Activated CD8-positive, alpha-beta T cell treated with anti-CD3 and anti-CD28 coated beads, Interleukin-2, amount 10 ng/mL, durations not matched to agents 7 days and 5 days (primary cell): ENCODE data around the gene CENPO. TPM values are rescaled to one million over a fixed set of nuclear protein-coding genes. Genes with fewer than 3 reads are reported as not detected.
"Not testable (repeated sequence)": the region's sequence is repeated elsewhere in the genome, so short reads cannot be mapped to it uniquely, and the experiment has no call there.

Source experiments
- ATAC-seq: fragments of 150-1000 bp; cut with Tn5 transposase; one replicate; pipeline ENCODE4 v1.10.0; 2021; ENCODE audit warnings: moderate library complexity
- CTCF ChIA-PET: fragments of 350-600 bp; sonication (Branson Sonifier 250); formaldehyde crosslinking; loops from one replicate; lab custom pipeline; 2021; ENCODE audit warnings: antibody characterized with exemption; lab: Charles Lee
- POLR2A ChIA-PET: fragments of 350-600 bp; sonication (Branson Sonifier 250); formaldehyde crosslinking; loops from one replicate; lab custom pipeline; 2021; ENCODE audit warnings: antibody characterized with exemption; lab: Charles Lee
- DNase-seq: peaks from one replicate; pipeline ENCODE4 v3.0.0-alpha.2; 2020
- H3K27ac Mint-ChIP-seq: one replicate; pipeline ENCODE4 v1.8.0; 2021; ENCODE audit warnings: mild to moderate bottlenecking, mixed read lengths
- H3K27me3 Mint-ChIP-seq: one replicate; pipeline ENCODE4 v1.8.0; 2021; ENCODE audit warnings: low read depth, mixed read lengths
- H3K36me3 Mint-ChIP-seq: one replicate; pipeline ENCODE4 v1.8.0; 2021; ENCODE audit warnings: low read depth, mixed read lengths
- H3K4me1 Mint-ChIP-seq: one replicate; pipeline ENCODE4 v1.8.0; 2021; ENCODE audit warnings: low read depth, mixed read lengths
- H3K4me3 Mint-ChIP-seq: one replicate; pipeline ENCODE4 v1.8.0; 2021; ENCODE audit warnings: mild to moderate bottlenecking, mixed read lengths
- H3K9me3 Mint-ChIP-seq: one replicate; pipeline ENCODE4 v1.8.0; 2022; ENCODE audit warnings: mixed read lengths; ENCODE audit not compliant: insufficient read depth
- total RNA-seq, 2 experiments: library from RNA; stranded (reverse); gene quantifications; one replicate each; pipeline ENCODE4 v1.2.3, GENCODE V29; 2021

The CENPO gene
- total RNA-seq, 2 experiments from 2014 or later: 53.9 to 56.1 TPM

DNA sequence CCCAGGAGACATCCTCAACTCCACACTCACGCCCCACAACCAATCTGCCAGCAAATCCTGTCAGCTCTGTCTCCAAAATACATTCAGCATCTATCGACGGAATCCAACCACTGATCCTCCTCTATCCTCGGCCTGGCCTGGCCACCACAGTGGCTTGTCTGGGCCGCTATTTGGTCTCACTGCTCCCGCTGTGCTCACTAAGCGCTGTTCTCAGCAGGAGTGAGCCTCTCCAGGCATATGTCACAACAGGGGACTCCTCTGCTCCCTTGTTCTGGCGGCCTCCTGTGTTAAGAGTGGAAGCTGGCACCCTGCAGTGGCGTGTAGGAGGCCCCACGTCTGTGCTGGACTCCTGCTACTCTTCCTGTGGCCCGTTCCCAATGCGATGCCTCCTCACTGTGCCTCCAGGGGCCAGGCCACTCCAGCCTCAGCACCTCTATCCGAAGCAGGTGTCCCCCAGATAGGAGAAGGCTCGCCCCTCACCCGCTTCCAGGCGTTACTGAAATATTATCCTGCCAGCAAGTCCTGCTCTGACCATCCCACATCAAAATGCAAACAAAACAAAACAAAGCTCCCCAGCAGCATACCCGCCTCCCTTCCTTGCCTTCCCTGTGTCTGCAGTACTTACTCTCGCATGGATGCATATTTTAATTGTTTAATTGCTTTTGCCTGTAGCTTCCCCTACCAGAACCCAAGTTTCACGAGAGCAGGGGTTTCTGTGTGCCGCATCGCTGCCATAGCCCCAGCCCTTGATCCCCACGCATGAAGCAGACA lies 39.9 kb downstream of the CENPO start:
- DNase-seq: no peak
- CTCF ChIA-PET: no interaction called here

DNA sequence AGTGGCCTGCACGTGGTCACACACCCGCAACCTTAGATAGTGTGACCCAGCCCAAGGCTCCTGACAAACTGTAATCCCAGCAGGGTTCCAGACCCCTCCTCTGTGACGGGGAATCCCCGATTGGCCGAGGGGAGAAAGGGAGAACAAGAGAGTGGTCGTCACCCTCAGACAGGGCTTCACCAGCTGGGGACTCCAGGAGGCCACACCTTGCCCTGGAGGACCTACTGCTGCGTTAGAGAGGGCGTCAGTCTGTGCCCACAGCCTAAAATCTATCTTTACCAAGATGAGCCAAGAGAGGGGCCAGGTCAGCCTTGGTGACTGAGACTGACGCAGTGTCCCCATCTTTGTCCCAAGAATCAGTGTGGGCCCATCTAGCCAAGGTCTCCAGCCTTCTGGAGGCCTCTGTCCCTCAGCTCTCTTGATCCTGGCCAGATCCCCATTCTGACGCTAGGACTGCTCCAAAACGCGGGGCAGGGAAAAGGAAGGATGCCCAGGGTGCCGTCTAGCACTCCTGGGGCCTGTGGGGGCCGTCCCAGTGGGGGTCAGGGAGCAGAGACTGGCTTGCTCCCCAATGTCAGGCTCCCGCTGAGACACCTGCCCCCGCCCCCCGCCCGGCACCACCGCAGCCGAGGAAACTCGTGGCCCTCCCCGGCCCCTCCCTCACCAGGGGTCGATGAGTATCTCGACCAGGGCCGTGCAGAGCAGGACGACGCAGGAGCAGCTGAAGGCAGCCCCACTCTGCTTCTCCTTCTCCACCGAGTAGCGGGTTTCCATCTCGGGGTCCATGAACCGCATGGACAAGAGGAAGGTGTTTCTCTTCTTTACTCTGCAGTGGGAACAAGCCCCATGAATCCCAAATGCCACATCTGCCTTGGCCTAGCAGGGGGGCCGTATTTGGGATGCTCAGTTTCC lies 40.9 kb downstream of the CENPO start:
- DNase-seq (no peak), ATAC-seq (no peak)
- H3K4me3 Mint-ChIP-seq: no peak overlapping the region
- H3K9me3 Mint-ChIP-seq: no peaks in the 10 kb centered on the region
- ChIA-PET POLR2A (no interaction called here), CTCF (no interaction called here)
- H3K4me1 Mint-ChIP-seq: no peaks in the 10 kb centered on the region
- H3K27ac Mint-ChIP-seq: no peak overlapping the region
- no peaks in the 10 kb centered on the region for H3K27me3 Mint-ChIP-seq
- H3K36me3 Mint-ChIP-seq: peaks cover 24% of the 10 kb centered on the region

More for the DNA sequence above, 39.9 kb downstream of the CENPO start:
- Mint-ChIP-seq H3K4me1 (no peaks in the 10 kb centered on the region), H3K9me3 (no peaks in the 10 kb centered on the region), H3K4me3 (no peak overlapping the region), H3K27me3 (no peaks in the 10 kb centered on the region), H3K36me3 (peaks cover 24% of the 10 kb centered on the region), H3K27ac (peak overlapping the region; percentile 3)
- no peak for ATAC-seq
- POLR2A ChIA-PET: no interaction called here

DNA sequence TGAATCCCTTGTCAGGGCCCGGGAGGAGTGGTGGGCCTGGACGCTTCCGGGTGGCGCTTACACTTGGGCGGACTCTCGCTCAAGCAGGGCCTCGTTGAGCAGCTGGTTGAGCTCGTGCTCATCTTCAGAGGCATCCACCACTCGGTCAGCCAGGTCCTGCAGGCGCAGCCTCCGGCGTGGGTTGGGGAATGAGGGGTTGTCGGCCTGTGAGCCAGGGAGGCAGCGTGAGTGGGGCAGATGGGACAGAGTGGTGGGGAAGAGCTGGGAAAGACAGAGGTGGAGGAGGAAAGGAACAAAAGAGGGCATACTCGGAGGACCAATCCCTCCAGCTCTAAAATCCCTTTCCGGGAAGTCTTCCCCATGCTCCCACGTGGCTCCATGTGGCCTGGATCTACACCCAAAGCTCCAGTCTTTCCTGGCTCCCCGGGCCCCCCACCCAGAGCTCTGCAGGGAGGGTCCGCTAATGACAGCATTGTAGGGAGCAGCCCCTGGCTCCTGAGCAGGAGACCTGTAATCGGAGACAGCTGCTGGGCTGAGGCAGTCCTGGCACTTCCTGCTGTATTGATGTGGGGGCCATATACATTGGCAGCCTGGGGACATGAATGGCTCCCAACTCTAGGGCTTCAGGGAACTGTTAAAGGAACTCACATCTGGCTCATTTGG lies 41.6 kb downstream of the CENPO start:
- ATAC-seq (no peak), DNase-seq (no peak)
- ChIA-PET POLR2A (no interaction called here), CTCF (no interaction called here)
- Mint-ChIP-seq H3K4me1 (no peaks in the 10 kb centered on the region), H3K9me3 (no peaks in the 10 kb centered on the region), H3K36me3 (peaks cover 24% of the 10 kb centered on the region), H3K27me3 (no peaks in the 10 kb centered on the region), H3K27ac (no peak overlapping the region), H3K4me3 (no peak overlapping the region)

DNA sequence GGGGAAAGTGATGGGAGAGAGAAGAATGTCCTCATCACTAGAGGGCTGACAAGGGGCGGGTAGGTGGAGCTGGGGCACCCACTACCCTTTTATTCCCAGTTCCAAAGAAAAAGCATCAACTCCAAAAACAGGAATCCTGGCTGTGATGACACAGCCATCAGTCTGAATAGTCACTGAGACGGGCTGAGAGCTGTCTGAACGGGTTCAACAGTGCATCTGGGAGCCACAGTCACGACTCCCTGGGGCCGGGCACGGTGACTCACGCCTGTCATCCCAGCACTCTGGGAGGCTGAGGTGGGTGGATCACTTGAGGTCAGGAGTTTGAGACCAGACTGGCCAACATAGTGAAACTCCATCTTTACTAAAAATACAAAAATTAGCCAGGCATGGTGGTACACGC lies 42.2 kb downstream of the CENPO start:
- CTCF ChIA-PET, H3K27ac Mint-ChIP-seq: not testable (repeated sequence)

DNA sequence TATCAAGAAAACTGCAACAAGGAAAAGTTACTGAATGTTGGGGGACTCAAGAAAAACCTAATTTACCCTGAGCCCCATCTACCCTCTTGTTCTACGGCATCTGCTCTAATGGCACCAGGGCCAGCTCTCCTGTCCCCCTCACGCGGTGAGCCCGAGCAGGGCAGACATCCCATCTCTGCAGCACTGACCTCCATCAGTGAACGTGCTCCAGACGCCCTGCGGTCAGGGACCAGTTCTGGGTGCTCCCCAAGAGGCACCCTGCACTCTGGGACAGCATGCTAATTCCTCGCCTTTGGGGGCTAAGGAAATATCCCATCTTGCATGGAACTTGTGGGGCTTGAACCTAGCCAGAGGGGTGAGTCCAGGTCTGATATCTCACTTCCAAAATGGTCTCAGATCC lies 43.0 kb downstream of the CENPO start:
- H3K27me3 Mint-ChIP-seq: no peaks in the 10 kb centered on the region
- no peaks in the 10 kb centered on the region for H3K9me3 Mint-ChIP-seq
- no peak overlapping the region for H3K27ac Mint-ChIP-seq
- DNase-seq (no peak), ATAC-seq (no peak)
- H3K4me3 Mint-ChIP-seq: no peak overlapping the region
- CTCF ChIA-PET: interaction anchor here (2.1 kb wide), 1 partner anchor 8 kb away, joined by 5 read pairs; no protein-coding TSS in a partner anchor
- POLR2A ChIA-PET: no interaction called here
- no peaks in the 10 kb centered on the region for H3K4me1 Mint-ChIP-seq
- peaks cover 20% of the 10 kb centered on the region for H3K36me3 Mint-ChIP-seq

More for the DNA sequence above, 42.2 kb downstream of the CENPO start:
- peaks cover 21% of the 10 kb centered on the region for H3K36me3 Mint-ChIP-seq
- POLR2A ChIA-PET, H3K9me3 Mint-ChIP-seq, H3K27me3 Mint-ChIP-seq, DNase-seq, H3K4me3 Mint-ChIP-seq, ATAC-seq, H3K4me1 Mint-ChIP-seq: not testable (repeated sequence)

DNA sequence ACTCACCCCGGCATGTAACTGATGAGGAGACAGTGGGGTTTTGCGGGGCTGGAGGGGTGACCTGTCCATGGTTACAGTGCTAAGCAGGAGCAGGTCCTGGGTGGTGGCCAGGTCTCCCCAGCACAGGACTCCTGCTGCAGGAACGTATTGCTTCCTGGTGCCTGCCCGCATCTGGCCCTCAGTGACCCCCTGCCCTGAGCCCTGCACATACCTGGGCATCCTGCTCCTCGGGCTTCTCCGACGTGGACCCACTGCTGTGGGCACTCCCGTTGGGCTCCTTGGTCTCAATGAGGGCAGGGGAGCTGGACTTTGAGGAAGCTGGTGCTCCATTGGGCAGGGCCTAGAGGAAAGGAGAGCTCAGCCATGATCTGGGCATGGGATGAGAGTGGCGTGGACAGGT lies 43.5 kb downstream of the CENPO start:
- H3K4me3 Mint-ChIP-seq: no peak overlapping the region
- no peak for DNase-seq
- no peaks in the 10 kb centered on the region for H3K27me3 Mint-ChIP-seq
- peaks cover 17% of the 10 kb centered on the region for H3K36me3 Mint-ChIP-seq
- POLR2A ChIA-PET: no interaction called here
- no peak for ATAC-seq
- no peak overlapping the region for H3K27ac Mint-ChIP-seq
- H3K9me3 Mint-ChIP-seq: no peaks in the 10 kb centered on the region
- no peaks in the 10 kb centered on the region for H3K4me1 Mint-ChIP-seq
- CTCF ChIA-PET: interaction anchor here (0.5 to 2.1 kb wide), 2 partner anchors 9 to 148 kb away, joined by 3 to 5 read pairs; no protein-coding TSS in a partner anchor

DNA sequence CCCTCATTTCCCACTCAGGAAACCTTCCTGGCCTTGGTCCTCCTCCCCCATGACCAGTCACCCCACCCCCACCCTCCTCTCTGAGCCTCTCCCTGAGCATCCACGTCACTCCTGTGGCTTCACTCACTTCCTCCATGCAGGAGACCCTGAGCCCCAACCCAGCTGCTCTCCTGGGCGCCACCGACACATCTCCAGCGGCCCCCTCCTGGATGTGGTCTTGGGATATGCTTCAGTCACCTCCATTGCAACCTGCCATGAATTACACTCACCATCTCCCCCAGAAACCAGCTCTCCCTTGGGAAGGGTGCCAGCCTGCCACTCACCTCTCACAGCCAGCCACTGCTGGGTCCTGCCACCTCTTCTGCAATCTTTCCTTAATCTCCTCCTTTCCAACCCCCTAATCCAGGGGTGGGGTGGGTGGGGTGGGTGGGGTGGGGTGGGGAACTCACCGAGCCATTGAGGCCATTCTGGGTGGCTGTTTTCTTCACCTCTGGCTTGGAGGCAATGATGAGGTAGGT lies 44.8 kb downstream of the CENPO start:
- Mint-ChIP-seq H3K9me3 (no peaks in the 10 kb centered on the region), H3K27ac (no peak overlapping the region)

DNA sequence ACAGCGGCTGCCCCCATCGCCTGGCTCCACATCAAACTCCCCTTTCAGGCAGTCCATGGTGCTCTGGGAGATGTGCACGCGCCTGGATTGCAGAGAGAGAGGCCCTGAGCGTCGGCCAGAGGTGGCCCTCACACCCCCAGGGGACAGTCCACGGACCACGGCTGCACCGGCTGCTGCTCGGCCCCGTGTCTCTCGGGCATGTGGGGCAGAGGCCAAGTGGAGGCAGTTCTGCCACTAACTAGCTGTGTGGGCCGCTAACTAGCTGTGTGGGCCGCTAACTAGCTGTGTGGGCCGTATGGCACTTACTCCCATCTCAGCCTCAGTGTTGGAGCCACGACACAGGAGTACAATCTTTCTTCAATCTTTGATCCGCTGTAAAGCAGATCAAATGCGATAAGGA lies 45.3 kb downstream of the CENPO start:
- no peak for DNase-seq
- Mint-ChIP-seq H3K4me3 (no peak overlapping the region), H3K9me3 (no peaks in the 10 kb centered on the region), H3K4me1 (no peaks in the 10 kb centered on the region), H3K36me3 (peaks cover 12% of the 10 kb centered on the region), H3K27me3 (no peaks in the 10 kb centered on the region), H3K27ac (no peak overlapping the region)
- ChIA-PET CTCF (no interaction called here), POLR2A (interaction anchor here (0.6 kb wide), 1 partner anchor 16 kb away, joined by 3 read pairs; no protein-coding TSS in a partner anchor)
- ATAC-seq: no peak

More for the DNA sequence above, 44.8 kb downstream of the CENPO start:
- Mint-ChIP-seq H3K36me3 (peaks cover 12% of the 10 kb centered on the region), H3K4me1 (no peaks in the 10 kb centered on the region), H3K4me3 (no peak overlapping the region), H3K27me3 (no peaks in the 10 kb centered on the region)
- DNase-seq: no peak
- POLR2A ChIA-PET: interaction anchor here (0.6 kb wide), 1 partner anchor 16 kb away, joined by 3 read pairs; no protein-coding TSS in a partner anchor
- CTCF ChIA-PET: interaction anchor here (2.1 kb wide), 1 partner anchor 10 kb away, joined by 5 read pairs; no protein-coding TSS in a partner anchor
- no peak for ATAC-seq

DNA sequence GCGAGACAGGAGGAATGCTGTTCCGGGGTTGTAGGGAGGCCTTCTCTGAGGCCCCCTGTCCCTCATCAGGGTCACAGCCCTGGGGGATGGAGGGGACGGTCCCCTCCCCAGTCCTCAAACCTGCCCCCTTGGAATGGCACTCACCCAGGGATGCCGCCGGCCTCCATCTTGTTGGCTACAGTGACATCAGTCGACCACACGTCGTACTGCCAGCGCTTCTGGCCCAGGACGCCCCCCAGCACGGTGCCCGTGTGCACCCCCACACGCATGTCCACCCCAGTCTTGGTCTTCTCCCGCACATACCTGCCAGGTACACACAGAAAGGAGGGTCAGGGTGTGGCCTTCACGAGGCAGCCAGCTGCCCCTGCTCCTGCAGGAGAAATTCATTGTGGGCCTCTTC lies 46.5 kb downstream of the CENPO start:
- no peaks in the 10 kb centered on the region for H3K9me3 Mint-ChIP-seq
- ChIA-PET CTCF (no interaction called here), POLR2A (no interaction called here)
- H3K4me1 Mint-ChIP-seq: no peaks in the 10 kb centered on the region
- no peak overlapping the region for H3K4me3 Mint-ChIP-seq
- ATAC-seq (no peak), DNase-seq (no peak)
- H3K36me3 Mint-ChIP-seq: peaks cover 12% of the 10 kb centered on the region
- no peaks in the 10 kb centered on the region for H3K27me3 Mint-ChIP-seq
- H3K27ac Mint-ChIP-seq: no peak overlapping the region

DNA sequence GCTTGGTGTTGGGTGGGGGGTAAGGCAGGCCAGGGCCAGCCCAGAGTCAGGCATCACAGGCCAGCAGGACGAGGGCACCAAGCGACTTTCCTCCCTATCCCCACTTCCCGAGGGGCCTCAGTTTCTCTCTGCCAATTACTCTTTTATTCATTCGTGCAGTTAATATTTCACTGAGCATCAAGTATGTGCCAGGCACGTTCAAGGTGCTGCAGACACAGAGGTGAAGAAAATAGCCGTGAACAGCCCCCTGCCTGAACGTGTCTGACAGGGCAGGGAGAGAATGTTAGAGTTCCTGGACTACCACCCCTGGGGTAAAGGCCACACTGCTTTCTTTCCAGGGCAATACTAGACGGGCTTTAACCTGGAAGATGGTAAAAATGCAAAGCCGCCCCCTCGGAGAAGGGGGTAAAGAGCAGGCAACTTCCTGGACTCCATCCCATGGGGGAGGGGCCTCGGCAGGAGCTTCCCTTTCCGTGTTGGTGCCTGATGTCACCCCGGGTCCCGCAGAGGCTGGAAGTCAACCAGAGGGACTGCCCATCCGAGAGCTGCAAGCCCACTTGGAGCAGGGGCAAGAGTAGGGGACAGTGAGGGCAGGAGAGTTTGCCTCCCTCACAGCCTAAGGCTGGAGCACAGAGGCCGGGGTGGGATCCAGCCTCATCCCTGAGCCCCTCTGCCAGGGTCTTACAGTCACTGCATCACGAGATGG lies 47.1 kb downstream of the CENPO start:
- no peak overlapping the region for H3K4me3 Mint-ChIP-seq
- no peak for ATAC-seq
- H3K4me1 Mint-ChIP-seq: no peaks in the 10 kb centered on the region
- ChIA-PET POLR2A (interaction anchor here (0.5 kb wide), 1 partner anchor 294 kb away, joined by 3 read pairs; no protein-coding TSS in a partner anchor), CTCF (no interaction called here)
- H3K36me3 Mint-ChIP-seq: peaks cover 9% of the 10 kb centered on the region
- H3K27me3 Mint-ChIP-seq: no peaks in the 10 kb centered on the region
- no peak overlapping the region for H3K27ac Mint-ChIP-seq
- no peaks in the 10 kb centered on the region for H3K9me3 Mint-ChIP-seq
- no peak for DNase-seq
